ENCODE data around the gene CARM1. TPM values are rescaled to one million over a fixed set of nuclear protein-coding genes. Genes with fewer than 3 reads are reported as not detected.
"Not testable (repeated sequence)": the region's sequence is repeated elsewhere in the genome, so short reads cannot be mapped to it uniquely, and the experiment has no call there.

Gene CARM1
- total RNA-seq, 5 donors from 2014 or later (not counting 1 experiment from before 2014, with no cell fraction given), result 22.3 to 35.2 (median 30.8) TPM

- ChIA-PET CTCF (interaction anchor here in 1 of 2 donors (0.6 to 2.4 kb wide), 8 partner anchors 21 to 136 kb away, joined by 3 to 33 read pairs (median 6); partner anchors contain the start of gene DNM2), POLR2A (interaction anchor here in 1 of 2 donors (0.5 to 0.9 kb wide), 5 partner anchors 36 to 135 kb away, joined by 3 to 5 read pairs (median 4); partner anchors contain the start of gene QTRT1)
- peaks cover 2 to 25% of the 10 kb centered on the region in 2 experiments for H3K4me1 ChIP-seq (ENCODE audit: control insufficient read depth in 1 of 2, extremely low read depth in 1 of 2, insufficient read depth in 2 of 2, low read length in 2 of 2)
- H3K27me3 Mint-ChIP-seq, result no peaks in the 10 kb centered on the region
- peak within 1 kb of the TSS; percentile 99 to 100 for H3K27ac Mint-ChIP-seq
- no peaks in the 10 kb centered on the region for H3K9me3 ChIP-seq
- DNase-seq (peak; percentile 85 to 98 (median 94)), ATAC-seq (replicated peaks in 1 of 4) (peak; percentile 87 to 92 (median 90))
- no peaks in the 10 kb centered on the region for H3K27me3 ChIP-seq (replicated peaks in 1 of 2; ENCODE audit: control insufficient read depth in 2 of 2, extremely low read depth in 1 of 2, insufficient read depth in 2 of 2, low read length in 1 of 2)
- peak within 1 kb of the TSS; percentile 76 to 95 for H3K4me3 ChIP-seq (ENCODE audit: control insufficient read depth in 1 of 2, extremely low read depth in 1 of 2, low read length in 1 of 2)
- H3K4me1 Mint-ChIP-seq, result peaks cover 12 to 17% (median 16%) of the 10 kb centered on the region in 3 donors
- H3K36me3 ChIP-seq (ENCODE audit: control insufficient read depth in 2 of 2, extremely low read depth in 1 of 2, insufficient read depth in 1 of 2, low read length in 1 of 2), result peaks cover 4 to 16% of the 10 kb centered on the region in 2 donors
- under 1% methylated on average over 46 of the region's 50 CpGs for WGBS (ENCODE audit: insufficient coverage)
- peaks cover 0 to 10% (median 3%) of the 10 kb centered on the region in 3 donors for H3K9me3 Mint-ChIP-seq
- peak within 1 kb of the TSS; percentile 97 to 99 (median 98) for H3K4me3 Mint-ChIP-seq
- H3K36me3 Mint-ChIP-seq, result peaks cover 4% of the 10 kb centered on the region
- peak within 1 kb of the TSS; percentile 97 for H3K27ac ChIP-seq (ENCODE audit: low read length)
Observed at GRCh38 chr19:10835754-10836478, 35.4 kb upstream of the CARM1 start, which contains the start of gene TMED1. TMED1 (minus strand) TSS chr19:10836212; CDS start chr19:10836191, 21 bp downstream.

GRCh38 chr19:10836479-10837330, 34.6 kb upstream of the CARM1 start:
- Mint-ChIP-seq H3K9me3 (peaks cover 0 to 10% (median 3%) of the 10 kb centered on the region in 3 donors), H3K27ac (peak overlapping the region; percentile 99 to 100), H3K36me3 (peaks cover 4% of the 10 kb centered on the region), H3K4me3 (peak overlapping the region; percentile 97 to 99 (median 98)), H3K27me3 (no peaks in the 10 kb centered on the region), H3K4me1 (peaks cover 12 to 17% (median 16%) of the 10 kb centered on the region in 3 donors)
- peaks cover 2 to 25% of the 10 kb centered on the region in 2 experiments for H3K4me1 ChIP-seq (ENCODE audit: control insufficient read depth in 1 of 2, extremely low read depth in 1 of 2, insufficient read depth in 2 of 2, low read length in 2 of 2)
- H3K27me3 ChIP-seq (replicated peaks in 1 of 2; ENCODE audit: control insufficient read depth in 2 of 2, extremely low read depth in 1 of 2, insufficient read depth in 2 of 2, low read length in 1 of 2), result no peaks in the 10 kb centered on the region
- peak overlapping the region; percentile 97 for H3K27ac ChIP-seq (ENCODE audit: low read length)
- no peaks in the 10 kb centered on the region for H3K9me3 ChIP-seq
- ChIA-PET POLR2A (interaction anchor here (0.5 to 1.0 kb wide), 3 partner anchors 20 to 134 kb away, joined by 3 to 5 read pairs (median 4); no protein-coding TSS in a partner anchor), CTCF (interaction anchor here (0.7 to 2.4 kb wide), 12 partner anchors 20 to 716 kb away, joined by 3 to 33 read pairs (median 6); partner anchors contain the start of gene DNM2 (in 1 of the 2))
- H3K36me3 ChIP-seq (ENCODE audit: control insufficient read depth in 2 of 2, extremely low read depth in 1 of 2, insufficient read depth in 1 of 2, low read length in 1 of 2), result peaks cover 4 to 16% of the 10 kb centered on the region in 2 donors
- ATAC-seq (replicated peaks in 1 of 4), result peak; percentile 33 to 44 (median 42)
- peak in 22 of 35 experiments; percentile 61 to 81 (median 71) for DNase-seq
- 28% methylated on average over 32 of the region's 38 CpGs for WGBS (ENCODE audit: insufficient coverage)
- H3K4me3 ChIP-seq (ENCODE audit: control insufficient read depth in 1 of 2, extremely low read depth in 1 of 2, low read length in 1 of 2), result peak overlapping the region; percentile 76 to 95

GRCh38 chr19:10837649-10838048, 33.7 kb upstream of the CARM1 start:
- ChIA-PET POLR2A (interaction anchor here in 1 of 2 donors (1.0 kb wide), 1 partner anchor 19 kb away, joined by 3 read pairs; no protein-coding TSS in a partner anchor), CTCF (interaction anchor here in 1 of 2 donors (2.4 kb wide), 1 partner anchor 27 kb away, joined by 31 read pairs; no protein-coding TSS in a partner anchor)
- not testable (repeated sequence) for DNase-seq; H3K36me3 ChIP-seq (ENCODE audit: control insufficient read depth in 2 of 2, extremely low read depth in 1 of 2, insufficient read depth in 1 of 2, low read length in 1 of 2); H3K27ac Mint-ChIP-seq; H3K4me3 ChIP-seq (ENCODE audit: control insufficient read depth in 1 of 2, extremely low read depth in 1 of 2, low read length in 1 of 2); ATAC-seq (replicated peaks in 1 of 4); H3K27me3 Mint-ChIP-seq; H3K27me3 ChIP-seq (replicated peaks in 1 of 2; ENCODE audit: control insufficient read depth in 2 of 2, extremely low read depth in 1 of 2, insufficient read depth in 2 of 2, low read length in 1 of 2); H3K36me3 Mint-ChIP-seq; H3K27ac ChIP-seq (ENCODE audit: low read length); H3K9me3 ChIP-seq; H3K4me3 Mint-ChIP-seq
- 96% methylated on average over 5 of the region's 7 CpGs for WGBS (ENCODE audit: insufficient coverage)
- Mint-ChIP-seq H3K4me1 (peaks cover 12 to 17% (median 16%) of the 10 kb centered on the region in 3 donors), H3K9me3 (peaks cover 0 to 10% (median 3%) of the 10 kb centered on the region in 3 donors)
- peaks cover 2 to 25% of the 10 kb centered on the region in 2 experiments for H3K4me1 ChIP-seq (ENCODE audit: control insufficient read depth in 1 of 2, extremely low read depth in 1 of 2, insufficient read depth in 2 of 2, low read length in 2 of 2)

GRCh38 chr19:10838377-10838776, 33.0 kb upstream of the CARM1 start:
- H3K36me3 ChIP-seq (ENCODE audit: control insufficient read depth in 2 of 2, extremely low read depth in 1 of 2, insufficient read depth in 1 of 2, low read length in 1 of 2), result peaks cover 0 to 3% of the 10 kb centered on the region in 2 donors
- no peak overlapping the region for H3K4me3 Mint-ChIP-seq
- no peaks in the 10 kb centered on the region for H3K9me3 ChIP-seq
- ChIA-PET CTCF (no interaction called here), POLR2A (no interaction called here)
- no peak overlapping the region for H3K27ac Mint-ChIP-seq
- no peak for ATAC-seq (replicated peaks in 1 of 4)
- H3K4me1 Mint-ChIP-seq, result peaks cover 12 to 17% (median 16%) of the 10 kb centered on the region in 3 donors
- 95% methylated on average over 4 of the region's 11 CpGs for WGBS (ENCODE audit: insufficient coverage)
- no peak for DNase-seq
- peaks cover 4% of the 10 kb centered on the region for H3K36me3 Mint-ChIP-seq
- no peak overlapping the region for H3K27ac ChIP-seq (ENCODE audit: low read length)
- H3K27me3 Mint-ChIP-seq, result no peaks in the 10 kb centered on the region
- peaks cover 2 to 25% of the 10 kb centered on the region in 2 experiments for H3K4me1 ChIP-seq (ENCODE audit: control insufficient read depth in 1 of 2, extremely low read depth in 1 of 2, insufficient read depth in 2 of 2, low read length in 2 of 2)
- peaks cover 0 to 10% (median 3%) of the 10 kb centered on the region in 3 donors for H3K9me3 Mint-ChIP-seq
- H3K27me3 ChIP-seq (replicated peaks in 1 of 2; ENCODE audit: control insufficient read depth in 2 of 2, extremely low read depth in 1 of 2, insufficient read depth in 2 of 2, low read length in 1 of 2), result no peaks in the 10 kb centered on the region
- no peak overlapping the region for H3K4me3 ChIP-seq (ENCODE audit: control insufficient read depth in 1 of 2, extremely low read depth in 1 of 2, low read length in 1 of 2)

GRCh38 chr19:10839114-10840050, 32.0 kb upstream of the CARM1 start:
- 70% methylated on average over 6 of the region's 10 CpGs for WGBS (ENCODE audit: insufficient coverage)
- POLR2A ChIA-PET, result interaction anchor here in 1 of 2 donors (0.6 kb wide), 1 partner anchor 27 kb away, joined by 3 read pairs; no protein-coding TSS in a partner anchor

More at GRCh38 chr19:10839114-10840050, 32.0 kb upstream of the CARM1 start:
- Mint-ChIP-seq H3K9me3 (peaks cover 0 to 10% (median 3%) of the 10 kb centered on the region in 3 donors), H3K36me3 (peaks cover 4% of the 10 kb centered on the region), H3K4me3 (no peak overlapping the region), H3K27me3 (no peaks in the 10 kb centered on the region), H3K4me1 (peaks cover 12 to 17% (median 16%) of the 10 kb centered on the region in 3 donors), H3K27ac (no peak overlapping the region)
- Histone ChIP-seq H3K9me3 (no peaks in the 10 kb centered on the region), H3K4me1 (ENCODE audit: control insufficient read depth in 1 of 2, extremely low read depth in 1 of 2, insufficient read depth in 2 of 2, low read length in 2 of 2) (peaks cover 2 to 25% of the 10 kb centered on the region in 2 experiments), H3K27me3 (replicated peaks in 1 of 2; ENCODE audit: control insufficient read depth in 2 of 2, extremely low read depth in 1 of 2, insufficient read depth in 2 of 2, low read length in 1 of 2) (peaks cover 0 to 6% of the 10 kb centered on the region in 2 experiments), H3K4me3 (ENCODE audit: control insufficient read depth in 1 of 2, extremely low read depth in 1 of 2, low read length in 1 of 2) (no peak overlapping the region), H3K27ac (ENCODE audit: low read length) (no peak overlapping the region), H3K36me3 (ENCODE audit: control insufficient read depth in 2 of 2, extremely low read depth in 1 of 2, insufficient read depth in 1 of 2, low read length in 1 of 2) (no peaks in the 10 kb centered on the region)
- CTCF ChIA-PET, result interaction anchor here in 1 of 2 donors (0.7 kb wide), 1 partner anchor 414 kb away, joined by 4 read pairs; no protein-coding TSS in a partner anchor
- DNase-seq, result no peak
- ATAC-seq (replicated peaks in 1 of 4), result no peak

All from T-cell (primary cell).